Activated T-cell treated with anti-CD3 and anti-CD28 coated beads for 4 hours (primary cell): ENCODE results near the gene TOR4A.

Source experiments
- DNase-seq: peaks from one replicate; pipeline ENCODE4 v3.0.0-alpha.2; 2020

TOR4A gene

DNA sequence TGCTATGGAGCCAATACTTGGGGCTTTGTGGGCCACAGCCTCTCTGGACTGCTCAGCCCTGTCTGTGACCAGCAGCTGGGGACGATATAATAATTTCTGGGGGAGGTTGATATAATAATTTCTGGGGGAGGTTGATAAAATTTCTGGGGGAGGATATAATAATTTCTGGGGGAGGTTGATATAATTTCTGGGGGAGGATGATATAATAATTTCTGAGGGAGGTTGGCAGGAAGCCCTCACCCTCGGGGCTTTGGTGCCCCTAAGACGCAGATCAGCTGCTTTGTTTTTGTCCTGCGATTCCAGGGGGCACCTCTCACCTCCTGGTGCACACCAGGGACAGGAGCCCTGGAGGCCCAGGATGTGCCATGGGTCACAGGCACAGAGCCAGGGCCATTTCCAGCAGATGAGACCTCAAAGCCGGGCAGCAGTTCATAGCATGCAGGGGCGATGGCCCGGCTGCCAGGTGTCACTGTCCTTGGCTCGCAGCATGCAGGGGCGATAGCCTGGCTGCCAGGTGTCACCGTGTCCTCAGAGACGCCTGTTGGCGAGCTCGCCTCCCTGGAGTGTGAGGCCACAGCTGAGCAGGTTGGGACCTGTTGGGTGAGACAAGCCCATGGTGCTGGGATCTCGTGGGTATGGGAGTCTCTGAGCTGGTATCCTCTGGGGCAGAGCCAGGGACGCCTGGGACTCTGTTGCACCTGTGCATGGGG lies 3.8 kb upstream of the TOR4A start:
- DNase-seq, result no peak

DNA sequence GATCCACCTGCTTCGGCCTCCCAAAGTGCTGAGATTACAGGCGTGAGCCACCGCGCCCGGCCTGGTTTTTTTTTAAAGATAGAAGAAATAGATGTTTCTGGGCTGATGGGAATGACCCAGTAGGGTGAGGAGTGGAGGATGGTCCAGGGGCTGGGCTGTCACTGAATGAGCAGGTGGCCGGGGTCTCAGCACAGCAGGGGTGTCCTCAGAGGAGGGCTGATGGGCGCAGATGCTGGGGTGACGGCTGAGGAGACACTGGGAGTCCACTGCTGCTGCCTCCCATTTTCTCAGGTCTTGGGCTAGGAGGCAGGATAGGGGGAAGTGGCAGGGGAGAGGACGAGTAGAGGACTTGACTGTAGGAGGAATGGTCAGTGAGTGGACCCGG lies 2.3 kb upstream of the TOR4A start:
- no peak for DNase-seq

DNA sequence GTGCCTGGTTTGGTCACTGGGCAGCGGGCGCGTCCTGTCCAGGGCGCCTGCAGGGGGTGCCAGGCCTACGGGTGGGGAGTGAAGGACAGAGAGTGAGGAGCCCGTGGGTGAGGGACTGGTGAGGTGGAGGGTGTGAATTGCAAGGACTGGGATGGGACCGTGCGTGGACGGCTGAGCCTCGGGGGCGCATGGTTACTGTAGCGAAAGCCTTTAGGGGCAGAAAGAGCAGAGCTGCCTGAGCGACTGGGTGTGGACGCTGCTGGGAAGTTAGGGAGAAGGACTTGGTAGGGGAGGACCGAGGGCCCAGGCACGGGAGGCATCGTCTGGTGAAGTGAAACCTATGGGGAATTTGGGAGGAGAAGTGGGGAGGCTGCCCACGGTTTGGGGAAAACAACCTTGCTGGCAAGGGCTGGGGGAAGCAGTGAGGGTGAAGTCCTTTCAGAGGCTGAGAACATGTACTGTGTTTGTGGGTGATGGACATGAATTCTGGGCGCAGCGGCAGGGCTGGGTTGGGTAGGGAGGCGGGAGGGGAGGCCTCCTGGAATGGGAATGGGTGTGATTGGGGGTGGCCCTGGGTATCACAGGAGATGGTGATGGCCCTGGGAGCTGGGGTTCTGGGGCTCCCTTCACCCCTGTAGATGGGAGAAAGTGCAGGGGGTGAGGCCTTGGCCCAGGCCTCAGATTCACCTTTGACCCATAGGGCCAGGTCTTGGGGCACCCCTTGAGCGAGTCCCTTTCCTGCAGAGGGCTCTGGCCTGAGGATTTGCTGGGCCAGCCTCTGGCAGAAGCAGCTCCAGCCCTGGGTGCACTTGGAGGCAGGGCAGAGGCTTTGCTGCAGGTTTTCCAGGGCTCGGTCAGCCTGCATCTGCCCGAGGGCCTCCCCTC lies 1.7 kb upstream of the TOR4A start:
- no peak for DNase-seq

DNA sequence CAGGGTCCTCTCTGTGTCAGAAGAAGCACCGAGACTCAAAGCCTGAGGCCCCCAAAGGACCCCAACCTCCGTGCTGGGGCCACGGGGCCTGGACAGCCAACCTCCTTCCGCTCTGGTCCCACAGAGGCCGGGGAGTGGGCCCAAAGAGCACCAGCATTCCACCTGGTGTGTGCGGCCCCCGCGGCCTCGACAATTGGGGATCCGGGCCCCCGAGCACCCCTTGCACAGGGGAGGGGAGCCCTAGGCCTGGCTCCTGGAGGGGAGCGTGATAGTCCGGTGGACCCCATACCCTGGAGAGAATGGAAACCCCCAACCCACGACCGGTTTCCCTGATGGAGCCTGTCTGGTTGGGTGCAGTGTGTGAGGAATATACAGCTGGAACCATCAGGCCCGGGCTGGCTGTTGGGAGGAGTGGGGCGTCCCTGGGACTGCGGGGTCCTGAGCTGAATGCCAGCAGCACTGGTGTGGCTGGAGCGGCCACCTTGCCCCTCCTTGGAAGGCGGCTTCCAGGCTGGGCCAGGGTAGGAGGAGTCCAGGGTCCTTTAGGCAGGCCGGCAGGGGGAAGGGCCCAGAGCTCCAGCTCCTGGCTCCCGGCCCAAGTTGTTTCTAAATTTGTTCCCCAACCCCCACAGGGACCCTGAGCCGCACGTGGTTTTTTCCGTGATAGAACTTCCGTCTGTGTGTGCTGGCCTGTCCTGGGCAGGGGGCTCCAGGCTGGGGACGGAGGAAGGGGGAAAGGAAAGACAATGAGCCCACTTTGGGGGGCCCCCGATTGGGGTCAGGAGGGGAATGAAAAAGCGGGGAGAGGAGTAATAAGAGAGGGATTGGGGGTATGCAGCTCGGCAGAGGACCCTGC lies 825 bp upstream of the TOR4A start:
- DNase-seq, result no peak

DNA sequence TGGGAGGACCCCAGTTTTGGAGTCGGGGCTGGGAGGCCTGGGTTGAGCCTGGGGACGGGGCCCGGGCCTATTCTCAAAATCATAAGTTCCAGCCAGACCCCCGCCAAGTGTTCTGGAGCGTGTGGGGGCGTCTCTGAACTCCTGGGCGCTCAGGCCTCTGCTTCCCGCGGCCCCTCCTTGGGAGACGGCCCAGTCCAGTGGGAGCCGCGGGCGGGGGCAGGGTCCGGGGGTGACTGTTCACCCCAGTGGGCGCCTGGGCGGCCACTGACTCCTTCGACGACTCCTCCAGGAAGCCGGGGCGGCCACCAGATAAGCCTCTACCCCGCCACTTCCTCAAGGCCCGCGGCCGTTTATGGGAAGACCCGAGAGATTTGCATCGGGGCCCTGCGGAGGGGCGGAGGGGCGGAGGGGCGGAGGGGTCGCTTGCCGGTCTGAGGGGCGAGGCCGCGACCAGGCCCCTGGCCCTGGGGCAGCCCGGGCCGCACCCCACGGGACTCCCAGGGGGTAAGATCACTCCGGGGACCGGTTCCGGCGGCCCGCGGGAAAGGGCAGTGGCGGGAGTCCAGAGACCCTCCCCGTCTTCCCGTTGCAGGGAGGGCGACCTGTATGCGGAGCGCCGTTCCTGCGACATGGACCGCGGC lies 655 bp downstream of the TOR4A start:
- no peak for DNase-seq

DNA sequence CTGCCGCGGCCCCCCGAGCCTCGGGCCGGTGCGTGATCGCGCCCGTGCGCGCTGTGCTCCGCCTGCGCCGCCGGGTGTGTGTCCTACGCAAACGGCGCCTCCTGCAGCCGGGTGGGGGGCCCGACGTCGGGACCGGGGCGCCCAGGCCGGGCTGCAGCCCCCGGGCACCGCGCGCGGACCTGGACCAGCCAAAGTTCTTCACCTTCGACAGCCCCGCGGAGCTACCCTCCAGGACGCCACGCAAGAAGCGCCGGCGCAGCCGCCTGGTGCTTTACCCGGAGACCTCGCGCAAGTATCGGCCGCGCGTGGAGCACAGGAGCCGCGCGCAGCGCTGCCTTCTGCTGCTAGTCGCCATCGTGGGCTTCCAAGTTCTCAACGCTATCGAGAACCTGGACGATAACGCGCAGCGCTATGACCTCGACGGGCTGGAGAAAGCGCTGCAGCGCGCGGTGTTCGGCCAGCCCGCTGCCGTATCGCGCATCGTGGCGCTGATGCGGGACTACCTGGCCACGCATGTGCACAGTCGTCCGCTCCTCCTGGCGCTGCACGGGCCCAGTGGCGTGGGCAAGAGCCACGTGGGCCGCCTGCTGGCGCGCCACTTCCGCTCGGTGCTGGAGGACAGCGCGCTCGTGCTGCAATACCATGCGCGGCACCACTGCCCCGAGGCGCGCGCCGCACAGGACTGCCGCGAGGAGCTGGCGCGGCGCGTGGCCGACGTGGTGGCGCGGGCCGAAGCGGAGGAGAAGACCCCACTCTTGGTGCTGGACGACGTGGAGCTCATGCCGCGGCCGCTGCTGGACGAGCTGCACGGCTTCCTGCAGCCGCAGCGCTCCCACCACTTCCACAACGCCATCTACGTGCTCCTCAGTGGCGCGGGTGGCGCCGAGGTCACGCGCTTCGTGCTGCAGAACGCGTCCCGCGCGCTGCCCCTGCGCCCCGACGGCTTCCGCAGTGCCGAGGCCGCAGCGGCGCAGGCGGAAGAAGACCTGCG lies 1.5 kb downstream of the TOR4A start:
- no peak for DNase-seq

DNA sequence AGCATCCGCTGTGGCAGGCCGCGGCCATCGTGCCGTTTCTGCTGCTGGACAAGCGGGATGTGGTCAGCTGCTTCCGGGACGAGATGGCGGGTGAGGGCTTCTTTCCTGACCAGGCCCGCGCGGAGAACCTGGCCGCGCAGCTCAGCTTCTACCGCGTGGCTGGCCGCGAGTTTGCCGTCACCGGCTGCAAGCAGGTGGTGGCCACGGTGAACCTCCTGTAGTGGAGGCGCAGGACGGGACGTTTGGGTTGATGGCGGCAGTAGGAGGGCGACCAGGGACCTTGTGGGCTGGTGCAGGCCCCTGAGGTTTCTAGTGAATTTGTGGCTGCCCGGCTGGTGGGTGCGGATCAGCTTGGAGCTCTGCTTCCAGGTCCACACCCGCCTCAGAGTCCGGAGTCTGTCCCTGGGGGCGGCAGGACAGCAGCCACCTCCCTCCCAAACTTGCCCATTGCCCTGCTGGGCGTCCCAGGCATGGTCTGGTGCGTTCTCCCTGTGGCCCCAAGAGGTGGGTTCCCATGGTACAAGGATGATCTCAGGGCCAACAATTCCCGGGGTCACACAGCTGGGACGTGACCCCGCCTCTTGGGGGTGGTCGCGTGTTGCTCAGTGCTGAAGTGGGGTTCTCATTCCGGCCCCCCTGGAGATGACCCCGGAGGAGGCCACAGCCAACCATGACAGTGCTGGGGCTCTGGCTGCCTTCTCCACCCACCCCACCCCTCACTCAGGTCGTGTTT lies 2.4 kb downstream of the TOR4A start:
- no peak for DNase-seq

DNA sequence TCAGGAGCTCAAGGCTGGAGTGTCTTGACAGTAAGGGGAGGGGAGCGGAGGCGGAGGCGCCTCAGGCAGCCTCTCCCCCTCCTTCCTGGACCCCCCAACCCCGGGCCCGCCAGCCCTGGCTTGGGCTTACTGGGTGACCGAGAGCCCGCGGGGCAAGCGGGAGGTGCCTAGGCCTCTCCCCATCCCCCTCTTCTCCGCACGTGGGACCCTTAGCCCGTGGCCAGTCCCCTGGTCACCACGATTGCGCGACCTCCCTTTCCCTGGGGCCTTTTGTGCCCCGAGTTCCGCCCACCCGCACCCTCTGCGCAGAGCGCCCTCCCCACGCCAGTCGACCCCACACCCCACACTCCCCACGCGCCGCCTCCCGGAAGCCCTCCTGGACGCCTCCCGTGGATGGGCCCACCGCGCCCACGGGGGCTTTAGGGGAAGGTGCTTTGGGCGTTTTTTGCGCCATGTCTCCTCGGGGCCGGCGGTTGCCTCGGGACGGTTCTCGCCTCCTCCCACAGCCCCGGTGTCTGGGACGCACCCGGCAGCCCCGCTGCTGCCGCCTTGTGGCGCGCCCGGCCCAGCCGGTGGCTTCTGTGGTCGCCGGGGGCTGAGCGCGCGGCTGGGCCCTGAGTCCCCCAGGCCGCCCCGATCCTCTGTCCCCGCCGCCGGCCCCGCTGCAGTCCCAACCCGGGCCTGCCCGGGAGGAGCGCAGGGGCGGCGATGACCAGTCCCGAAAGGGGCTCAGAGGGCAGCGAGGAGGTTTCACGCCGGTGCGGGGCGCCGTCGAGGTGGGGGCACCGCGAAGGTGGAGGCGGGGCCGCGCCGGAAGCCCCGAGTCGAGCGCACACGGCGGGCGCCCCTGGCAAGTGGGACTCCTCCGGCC lies 3.2 kb downstream of the TOR4A start:
- DNase-seq, result no peak

DNA sequence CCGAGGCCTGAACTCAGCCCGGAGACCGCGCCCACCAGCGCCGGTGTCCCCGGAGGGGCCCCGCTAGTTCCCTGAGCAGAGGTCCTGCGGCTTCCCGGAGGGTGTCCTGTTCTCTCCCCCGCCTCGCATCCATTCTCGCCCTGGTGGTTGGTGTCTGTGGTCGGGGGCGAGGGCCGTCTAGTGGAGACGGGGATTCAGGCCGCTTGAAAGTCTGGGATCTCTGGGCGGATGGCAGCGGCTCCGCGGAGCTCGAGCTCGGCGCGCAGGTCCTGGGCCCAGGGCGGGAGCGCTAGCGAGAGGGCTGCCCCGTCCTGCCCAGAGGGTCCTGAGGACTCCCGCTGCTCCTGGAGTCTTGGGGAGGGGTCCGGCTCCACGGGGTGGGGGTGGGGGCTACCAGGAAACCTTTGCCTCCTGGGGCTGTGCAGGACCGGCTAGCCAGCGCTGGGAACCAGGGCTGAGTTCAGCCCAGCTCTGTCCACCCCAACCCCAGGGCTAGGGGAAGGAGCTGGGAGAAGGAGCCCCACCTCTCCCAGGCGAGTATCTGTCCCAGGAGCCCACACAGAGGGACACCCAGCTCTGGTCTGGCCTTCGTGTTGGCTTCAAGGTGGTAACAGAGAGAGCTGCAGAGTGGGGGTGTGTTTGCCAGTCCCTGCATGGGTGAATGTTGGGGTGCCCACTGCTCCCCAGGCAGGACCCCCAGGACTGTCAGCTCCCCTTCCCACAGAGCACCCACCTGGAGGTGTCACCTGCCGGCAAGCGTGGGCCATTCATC lies 4.0 kb downstream of the TOR4A start:
- DNase-seq, result no peak

DNA sequence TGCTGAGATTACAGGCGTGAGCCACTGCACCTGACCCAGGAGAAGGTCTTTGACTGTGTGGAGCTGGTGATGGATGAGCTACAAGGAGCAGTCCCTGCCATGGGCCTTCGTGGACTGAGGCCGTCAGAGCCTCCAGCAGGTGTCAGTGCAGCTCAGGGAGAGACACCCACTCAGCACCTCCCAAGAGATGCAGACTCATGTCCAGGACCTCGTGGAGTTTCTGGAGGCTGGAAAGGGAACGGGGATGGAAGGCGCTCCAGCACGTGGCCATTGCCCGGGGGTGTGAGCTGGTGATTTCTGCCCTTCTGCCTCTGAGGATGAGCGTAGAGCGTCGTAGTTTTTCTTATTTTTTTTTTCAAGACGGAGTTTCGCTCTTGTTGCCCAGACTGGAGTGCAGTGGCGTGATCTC lies 9.5 kb downstream of the TOR4A start:
- DNase-seq, result no peak

DNA sequence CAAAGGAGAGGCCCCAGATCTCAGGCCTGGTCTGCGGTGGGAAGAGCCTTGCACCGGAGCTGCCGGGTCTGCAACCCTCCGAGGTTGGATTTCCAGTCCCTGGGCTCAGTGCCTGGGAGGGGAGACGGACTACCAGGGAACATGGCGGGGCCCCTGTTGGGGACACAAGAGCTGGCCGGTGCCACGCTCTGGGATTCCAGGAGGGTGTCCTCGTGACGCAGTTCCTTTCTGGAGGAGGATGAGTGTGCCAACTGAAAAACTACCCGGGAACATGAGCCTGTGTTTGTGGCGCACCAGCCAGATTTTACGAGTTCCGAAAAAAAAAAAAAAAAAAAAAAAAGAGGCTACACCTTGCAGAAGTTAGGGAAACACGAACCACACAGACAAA lies 15.6 kb downstream of the TOR4A start:
- no peak for DNase-seq

DNA sequence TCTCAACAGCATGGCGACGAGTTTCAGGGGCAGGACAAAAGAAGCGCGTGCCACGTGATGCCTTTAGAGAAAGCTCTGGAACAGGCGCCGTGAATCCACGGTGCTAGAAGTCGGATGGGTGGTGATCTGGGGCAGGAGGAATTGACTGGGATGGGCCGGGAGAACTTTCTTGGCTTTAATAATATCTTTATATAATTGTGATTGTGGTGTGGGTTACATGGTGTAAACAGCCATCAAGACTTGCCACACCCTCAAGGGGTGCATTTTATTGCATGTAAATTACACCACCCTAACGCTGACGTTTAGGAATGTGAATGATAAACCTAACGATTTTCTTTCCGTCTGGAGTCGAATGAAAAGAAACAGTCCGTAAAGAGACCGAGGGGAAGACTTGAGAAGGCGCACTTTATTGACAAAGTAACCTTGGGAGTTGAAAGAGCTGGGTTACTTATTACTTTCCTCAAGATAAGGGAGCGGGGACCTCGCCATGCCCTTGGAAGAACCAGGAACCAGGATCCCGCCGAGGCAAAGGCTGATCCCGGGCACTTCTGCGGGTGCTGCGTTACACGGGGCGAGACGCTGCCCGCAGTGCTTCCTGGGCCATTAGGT lies 16.1 kb downstream of the TOR4A start:
- no peak for DNase-seq

DNA sequence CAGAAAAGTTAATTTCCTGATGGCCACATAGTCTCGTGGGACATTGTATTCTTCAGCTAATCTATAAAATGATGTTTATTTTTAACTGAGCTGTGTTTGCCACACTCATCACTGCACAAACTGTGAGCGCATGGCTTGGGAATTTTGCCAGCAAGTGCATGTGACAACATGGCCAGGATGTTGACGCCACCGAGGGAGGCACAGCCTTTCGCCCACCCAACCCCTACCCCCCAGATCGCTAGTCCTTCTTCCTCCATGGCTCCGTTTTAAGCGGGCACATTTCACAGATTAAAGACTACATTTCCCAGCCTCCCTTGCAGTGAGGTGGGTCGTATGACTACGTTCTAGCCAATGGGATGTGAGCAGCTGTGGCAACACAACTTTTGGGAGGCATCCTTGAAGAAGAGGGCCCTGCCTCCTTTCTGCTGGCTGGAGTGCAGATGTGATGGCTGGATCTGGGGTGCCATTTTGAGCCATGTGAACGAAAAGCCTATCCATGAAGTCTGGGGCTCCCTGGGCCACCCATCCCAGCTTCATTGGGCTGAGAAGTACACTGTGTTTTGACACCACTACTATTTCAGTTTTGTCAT lies 16.7 kb downstream of the TOR4A start:
- DNase-seq, result no peak

DNA sequence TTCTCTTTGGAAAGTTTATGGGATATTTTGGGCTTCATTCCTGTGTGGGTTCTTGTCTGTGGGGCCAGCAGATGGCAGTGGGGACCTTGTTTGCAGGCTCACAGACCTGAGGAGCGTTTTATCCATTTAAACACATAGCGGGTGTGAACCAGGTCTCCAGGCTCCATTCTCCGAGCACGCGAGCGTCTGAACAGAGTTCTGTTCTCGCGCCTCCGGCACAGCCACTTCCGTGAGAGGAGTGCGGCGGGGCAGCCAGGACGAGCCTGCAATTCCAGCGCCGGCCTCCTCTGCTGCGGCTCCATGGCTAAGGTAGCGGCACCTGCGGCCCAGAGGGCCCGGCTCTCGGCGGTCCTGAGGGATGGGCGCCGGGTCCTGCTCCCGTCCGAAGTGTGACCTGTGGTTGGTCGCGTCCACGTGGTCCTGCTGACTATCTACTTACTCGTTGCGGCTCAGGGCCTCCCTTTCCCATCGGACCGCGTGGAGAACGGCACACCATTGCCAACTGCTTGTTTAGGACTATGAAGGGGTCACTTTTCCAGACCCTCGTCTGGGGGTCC lies 17.2 kb downstream of the TOR4A start:
- DNase-seq, result no peak

DNA sequence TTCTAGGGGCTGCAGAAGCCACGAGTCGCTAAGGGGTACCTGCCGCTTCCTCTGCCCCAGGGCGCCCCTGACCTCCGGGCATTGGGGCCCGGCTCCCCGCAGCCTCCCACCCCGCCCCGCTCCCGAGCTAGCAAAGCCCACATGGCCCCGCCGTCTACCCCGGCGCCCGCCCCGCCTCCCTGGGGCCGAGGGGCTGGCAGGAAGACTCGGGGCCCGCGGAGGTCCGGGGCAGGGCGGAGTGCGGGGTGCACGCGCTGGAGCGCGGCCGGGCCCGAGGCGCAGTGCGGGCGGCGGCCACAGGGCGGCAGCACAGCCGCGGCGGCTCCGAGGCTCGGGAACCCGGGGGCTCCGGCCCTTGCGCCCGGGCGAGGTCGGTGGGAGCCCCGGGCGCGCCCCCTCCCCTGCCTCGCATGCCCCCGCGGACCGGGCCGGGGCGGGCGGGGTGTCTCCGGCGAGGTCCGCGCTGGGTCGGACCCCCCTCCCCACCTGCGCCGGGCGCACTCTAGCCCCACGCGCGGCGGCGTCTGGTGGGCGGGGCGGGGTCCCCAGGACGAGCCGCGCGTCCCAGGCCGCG lies 17.8 kb downstream of the TOR4A start:
- no peak for DNase-seq

DNA sequence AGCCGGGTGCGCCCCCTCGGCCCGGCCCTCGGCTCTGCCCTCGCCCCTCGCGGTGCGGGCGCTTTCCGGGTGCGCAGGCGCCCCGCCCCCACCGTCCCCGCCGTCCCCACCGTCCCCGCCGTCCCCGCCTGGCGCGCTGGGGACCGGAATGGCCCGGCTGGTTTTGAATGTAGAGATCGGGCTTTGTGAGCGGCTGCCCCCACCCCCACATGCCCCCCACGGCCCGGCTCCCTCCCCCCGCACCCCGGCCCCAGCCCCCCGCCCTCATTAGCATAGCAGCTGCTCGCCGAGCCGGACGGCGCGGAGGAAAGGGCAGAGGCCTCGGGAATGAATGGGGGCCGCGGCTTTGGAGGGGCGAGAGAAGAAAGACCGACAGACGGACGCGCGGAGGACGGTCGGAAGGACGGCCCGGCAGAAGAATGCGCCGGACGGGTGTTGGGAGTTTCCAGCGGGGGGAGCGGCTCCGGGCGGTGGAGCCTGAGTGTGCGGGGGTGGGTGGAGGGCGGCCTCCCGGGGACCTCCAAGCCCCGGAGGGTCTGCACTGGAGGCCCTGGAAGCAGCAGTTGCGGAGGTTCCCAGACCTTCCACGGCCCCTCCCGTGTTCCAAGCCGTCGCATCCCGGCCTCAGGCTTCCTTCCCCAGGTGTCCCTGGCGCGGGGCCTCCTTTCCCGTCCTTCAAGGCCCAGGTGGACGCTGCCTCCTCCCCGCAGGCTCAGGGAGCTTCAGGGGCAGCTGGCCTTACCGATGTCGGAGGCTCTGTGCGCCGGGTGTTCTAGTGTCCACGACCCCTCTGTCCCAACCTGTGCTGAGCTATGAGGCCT lies 18.5 kb downstream of the TOR4A start:
- DNase-seq, result no peak
